GM20431 (cell line): Measurements from ENCODE around the gene MEG3.
"Not testable (repeated sequence)": the region's sequence is repeated elsewhere in the genome, so short reads cannot be mapped to it uniquely, and the experiment has no call there.

Experiments
- in situ Hi-C: fragments of 300-500 bp; cut with MseI, MboI; formaldehyde crosslinking; loops from one replicate; pipeline ENCODE4 v1.15.0; 2020; ENCODE audit warnings: low sequenced_read_pairs; ENCODE audit not compliant: unreplicated experiment

MEG3 gene

GRCh38 chr14:100810861-100811461 lies 15.0 kb upstream of the MEG3 start:
- in situ Hi-C loops = no loop called here

GRCh38 chr14:100813291-100813690 lies 12.6 kb upstream of the MEG3 start:
- in situ Hi-C loops = no loop called here

- in situ Hi-C loops = no loop called here
Measured at GRCh38 chr14:100815478-100816285, 10.2 kb upstream of the MEG3 start.

GRCh38 chr14:100816286-100816949 lies 9.5 kb upstream of the MEG3 start:
- in situ Hi-C loops = no loop called here

GRCh38 chr14:100816950-100817901 lies 8.7 kb upstream of the MEG3 start:
- in situ Hi-C loops = no loop called here

GRCh38 chr14:100818221-100818699 lies 7.7 kb upstream of the MEG3 start:
- in situ Hi-C loops = no loop called here

GRCh38 chr14:100818923-100819322 lies 7.0 kb upstream of the MEG3 start:
- in situ Hi-C loops = not testable (repeated sequence)

- in situ Hi-C loops = no loop called here
Measured at GRCh38 chr14:100819453-100819828, 6.5 kb upstream of the MEG3 start.

- in situ Hi-C loops = no loop called here
Measured at GRCh38 chr14:100819829-100820475, 6.0 kb upstream of the MEG3 start.

- in situ Hi-C loops = no loop called here
Measured at GRCh38 chr14:100820957-100821356, 5.0 kb upstream of the MEG3 start.

GRCh38 chr14:100822013-100822412 lies 3.9 kb upstream of the MEG3 start:
- in situ Hi-C loops = no loop called here

GRCh38 chr14:100822532-100823296 lies 3.2 kb upstream of the MEG3 start:
- in situ Hi-C loops = no loop called here

- in situ Hi-C loops = no loop called here
Measured at GRCh38 chr14:100823413-100824080, 2.4 kb upstream of the MEG3 start.

GRCh38 chr14:100824091-100824551 lies 1.8 kb upstream of the MEG3 start:
- in situ Hi-C loops = no loop called here

- in situ Hi-C loops = no loop called here
Measured at GRCh38 chr14:100824901-100825712, 811 bp upstream of the MEG3 start.

- in situ Hi-C loops = no loop called here
Measured at GRCh38 chr14:100826391-100827100, 628 bp downstream of the MEG3 start.
